ENCODE data around the gene BCL2L13. TPM values are rescaled to one million over a fixed set of nuclear protein-coding genes. Genes with fewer than 3 reads are reported as not detected.

The BCL2L13 gene
- polyA plus RNA-seq, 1 donor (not counting 4 experiments of a cell fraction or from before 2014, with no cell fraction given) = 51.0 TPM

- peaks cover 2% of the 10 kb centered on the region for H4K20me1 ChIP-seq (ENCODE audit: control insufficient read depth, extremely low read depth, insufficient read depth, low read length)
- no peak overlapping the region for H2AFZ ChIP-seq (ENCODE audit: control insufficient read depth, low read length)
- dilution Hi-C loops (cut with MboI; ENCODE audit: extremely low pct_ligation_motif_present, low sequenced_read_pairs) = no loop called here
- peaks cover 2% of the 10 kb centered on the region for H3K9me1 ChIP-seq (ENCODE audit: control insufficient read depth, extremely low read depth, insufficient read depth, low read length)
- DNase-seq (ENCODE audit: low read depth, low spot score) = no peak
- no peaks in the 10 kb centered on the region for H3K27me3 ChIP-seq (ENCODE audit: control insufficient read depth, extremely low read depth, insufficient read depth, low read length)
- no peaks in the 10 kb centered on the region for H3K79me2 ChIP-seq (ENCODE audit: control insufficient read depth, insufficient read depth, low read length)
- H3K9me3 ChIP-seq (ENCODE audit: control insufficient read depth, low read depth, low read length) = no peaks in the 10 kb centered on the region
- TF ChIP-seq CTCF (optimal IDR thresholded peaks at IDR 0.05 in 1 of 3, IDR thresholded peaks at IDR 0.05 in 1 of 3, conservative IDR thresholded peaks at IDR 0.05 in 1 of 3; ENCODE audit: extremely low read depth in 1 of 3, insufficient read depth in 2 of 3, low read length in 3 of 3) (no peak), EZH2 (IDR thresholded peaks at IDR 0.05; ENCODE audit: low read length) (no peak)
- H3K4me2 ChIP-seq (ENCODE audit: control insufficient read depth, extremely low read depth, insufficient read depth, low read depth, low read length) = no peak overlapping the region
- no peak overlapping the region for H3K9ac ChIP-seq (ENCODE audit: control insufficient read depth, extremely low read depth, insufficient read depth, low read length)
- H3K27ac ChIP-seq (ENCODE audit: control insufficient read depth, insufficient read depth, low read length) = no peak overlapping the region
- H3K36me3 ChIP-seq (ENCODE audit: control insufficient read depth in 2 of 2, extremely low read depth in 1 of 2, insufficient read depth in 2 of 2, low read length in 2 of 2) = peaks cover 13 to 18% of the 10 kb centered on the region in 2 experiments
- no peak overlapping the region for H3K4me3 ChIP-seq (ENCODE audit: control insufficient read depth in 2 of 3, extremely low read depth in 1 of 3, insufficient read depth in 2 of 3, low read depth in 1 of 3, low read length in 3 of 3)
- FAIRE-seq = no peak
- H3K4me1 ChIP-seq (ENCODE audit: control insufficient read depth, extremely low read depth, insufficient read depth, low read length) = peaks cover 5% of the 10 kb centered on the region
These were observed 86.3 kb downstream of the BCL2L13 start for GRCh38 chr22:17724678-17725499.

DNA sequence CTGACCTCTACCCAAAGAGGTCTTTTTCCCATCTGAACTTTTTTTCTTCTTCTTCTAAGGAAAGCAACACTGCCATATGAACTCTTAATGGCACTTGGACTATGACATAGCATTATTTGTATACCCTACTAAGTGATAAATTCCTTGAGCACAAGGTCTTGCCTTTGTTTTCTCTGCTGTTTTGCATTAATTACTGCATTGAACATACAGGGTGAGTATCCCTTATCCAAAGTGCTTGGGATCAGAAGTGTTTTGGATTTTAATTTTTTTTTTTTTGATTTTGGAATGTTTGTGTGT lies 86.9 kb downstream of the BCL2L13 start:
- Histone ChIP-seq H3K79me2 (ENCODE audit: control insufficient read depth, insufficient read depth, low read length) (no peaks in the 10 kb centered on the region), H3K36me3 (ENCODE audit: control insufficient read depth in 2 of 2, extremely low read depth in 1 of 2, insufficient read depth in 2 of 2, low read length in 2 of 2) (peaks cover 19 to 21% of the 10 kb centered on the region in 2 experiments), H3K9me1 (ENCODE audit: control insufficient read depth, extremely low read depth, insufficient read depth, low read length) (peaks cover 2% of the 10 kb centered on the region), H3K9ac (ENCODE audit: control insufficient read depth, extremely low read depth, insufficient read depth, low read length) (no peak overlapping the region), H2AFZ (ENCODE audit: control insufficient read depth, low read length) (no peak overlapping the region), H3K9me3 (ENCODE audit: control insufficient read depth, low read depth, low read length) (no peaks in the 10 kb centered on the region), H3K27ac (ENCODE audit: control insufficient read depth, insufficient read depth, low read length) (no peak overlapping the region), H4K20me1 (ENCODE audit: control insufficient read depth, extremely low read depth, insufficient read depth, low read length) (peaks cover 2% of the 10 kb centered on the region), H3K27me3 (ENCODE audit: control insufficient read depth, extremely low read depth, insufficient read depth, low read length) (no peaks in the 10 kb centered on the region), H3K4me2 (ENCODE audit: control insufficient read depth, extremely low read depth, insufficient read depth, low read depth, low read length) (no peak overlapping the region), H3K4me1 (ENCODE audit: control insufficient read depth, extremely low read depth, insufficient read depth, low read length) (peaks cover 5% of the 10 kb centered on the region), H3K4me3 (ENCODE audit: control insufficient read depth in 2 of 3, extremely low read depth in 1 of 3, insufficient read depth in 2 of 3, low read depth in 1 of 3, low read length in 3 of 3) (no peak overlapping the region)
- dilution Hi-C loops (cut with MboI; ENCODE audit: extremely low pct_ligation_motif_present, low sequenced_read_pairs) = no loop called here
- no peak for TF ChIP-seq EZH2 (IDR thresholded peaks at IDR 0.05; ENCODE audit: low read length)
- DNase-seq (ENCODE audit: low read depth, low spot score) (no peak), FAIRE-seq (no peak)
